Stimulated activated CD8-positive, alpha-beta memory T cell treated with anti-CD3 and anti-CD28 coated beads, Interleukin-15, amount 100 ng/mL, for 24 hours (primary cell): ENCODE measurements around the gene PITPNC1.

Experiments used
- DNase-seq: peaks from one replicate; pipeline ENCODE4 v3.0.0-alpha.2; 2020; ENCODE audit warnings: low read depth

Gene PITPNC1

GRCh38 chr17:67434061-67434525 is 57.0 kb downstream of the PITPNC1 start:
- DNase-seq: no peak

GRCh38 chr17:67435122-67435521 is 58.0 kb downstream of the PITPNC1 start:
- no peak for DNase-seq

- no peak for DNase-seq
These were observed 58.7 kb downstream of the PITPNC1 start for GRCh38 chr17:67435786-67436185.

- no peak for DNase-seq
These were observed 59.2 kb downstream of the PITPNC1 start for GRCh38 chr17:67436233-67436632.

GRCh38 chr17:67438667-67439066 is 61.6 kb downstream of the PITPNC1 start:
- DNase-seq: no peak

- no peak for DNase-seq
These were observed 62.2 kb downstream of the PITPNC1 start for GRCh38 chr17:67439269-67439668.

- DNase-seq: no peak
These were observed 63.4 kb downstream of the PITPNC1 start for GRCh38 chr17:67440277-67441051.

GRCh38 chr17:67441052-67441895 is 64.2 kb downstream of the PITPNC1 start:
- no peak for DNase-seq

- no peak for DNase-seq
These were observed 64.8 kb downstream of the PITPNC1 start for GRCh38 chr17:67441896-67442219.

- no peak for DNase-seq
These were observed 65.9 kb downstream of the PITPNC1 start for GRCh38 chr17:67442787-67443624.

GRCh38 chr17:67443931-67444595 is 67.0 kb downstream of the PITPNC1 start:
- DNase-seq: no peak

- no peak for DNase-seq
These were observed 71.4 kb downstream of the PITPNC1 start for GRCh38 chr17:67448449-67448848.

GRCh38 chr17:67449065-67449464 is 72.0 kb downstream of the PITPNC1 start:
- DNase-seq: no peak

- DNase-seq: no peak
These were observed 73.0 kb downstream of the PITPNC1 start for GRCh38 chr17:67449845-67450755.

- no peak for DNase-seq
These were observed 75.8 kb downstream of the PITPNC1 start for GRCh38 chr17:67452681-67453554.

GRCh38 chr17:67456103-67456502 is 79.0 kb downstream of the PITPNC1 start:
- DNase-seq: no peak

- no peak for DNase-seq
These were observed 79.8 kb downstream of the PITPNC1 start for GRCh38 chr17:67456889-67457288.

GRCh38 chr17:67458203-67458602 is 81.1 kb downstream of the PITPNC1 start:
- DNase-seq: no peak

- no peak for DNase-seq
These were observed 82.9 kb downstream of the PITPNC1 start for GRCh38 chr17:67459985-67460384.
